Transverse colon (tissue), 3 donors: ENCODE results near the gene NT5DC4.

ENCODE experiments used
- CTCF ChIP-seq, 5 experiments: fragments of 200-600 bp in 3 of 5; fragments of 450-650 bp in 2 of 5; sonication (generic) in 3 of 5; IDR thresholded peaks; 1 replicate in 2 of 5; 2 replicates in 3 of 5; pipeline ENCODE4 v1.5.1; 2016 to 2017; ENCODE audit warnings: antibody characterized with exemption in 5 of 5, inconsistent platforms in 3 of 5, mild to moderate bottlenecking in 2 of 5, moderate library complexity in 1 of 5
- EP300 ChIP-seq: sonication (generic); formaldehyde crosslinking; IDR thresholded peaks from one replicate; pipeline ENCODE4 v1.6.1; 2017; ENCODE audit warnings: antibody characterized with exemption, low read depth
- POLR2A ChIP-seq: fragments of 450-650 bp; IDR thresholded peaks from one replicate; pipeline ENCODE4 v1.6.1; 2016; ENCODE audit warnings: antibody characterized with exemption, mild to moderate bottlenecking, moderate library complexity

GRCh38 chr2:112674229-112674628 lies 46.6 kb upstream of the NT5DC4 start:
- TF ChIP-seq CTCF (IDR thresholded peaks at IDR 0.05) (no peak), EP300 (no peak), POLR2A (no peak)
